Measurements from ENCODE around the gene CDK9.

- TF ChIP-seq CTCF (IDR thresholded peaks at IDR 0.05; ENCODE audit: insufficient read depth, low read length) (no peak), GABPA (IDR thresholded peaks at IDR 0.05; ENCODE audit: low read depth) (no peak), POLR2AphosphoS5 (IDR thresholded peaks at IDR 0.05; ENCODE audit: low read depth) (no peak), REST (IDR thresholded peaks at IDR 0.05; ENCODE audit: insufficient replicate concordance, low read depth) (no peak), SPI1 (IDR thresholded peaks at IDR 0.05; ENCODE audit: borderline replicate concordance, low read depth) (no peak)
Measured at GRCh38 chr9:127744398-127745110, 41.3 kb upstream of the CDK9 start.

All from HL-60 (cell line).